Measurements from ENCODE around the gene RLF.

Gene RLF

DNA sequence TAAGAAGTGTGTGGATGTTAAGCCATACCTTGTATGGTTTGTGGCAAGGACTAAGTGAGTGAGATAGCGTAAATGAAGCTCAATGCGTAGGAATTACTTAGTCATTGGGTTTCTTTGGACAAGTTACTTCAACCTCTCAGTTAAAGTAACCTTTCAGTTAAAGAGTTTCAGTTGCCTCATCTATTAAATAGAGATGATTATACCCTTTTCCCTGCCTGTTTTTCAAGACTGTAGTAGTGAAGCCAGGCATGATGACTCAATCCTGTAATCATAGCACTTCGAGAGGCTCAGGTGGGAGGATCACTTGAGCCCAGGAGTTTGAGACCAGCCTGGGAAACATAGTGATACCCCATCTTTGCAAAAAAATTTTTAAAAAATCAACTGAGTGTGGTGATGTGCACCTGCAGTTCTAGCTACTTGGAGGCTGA lies 103.2 kb downstream of the RLF start:
- Histone ChIP-seq H3K4me1 (ENCODE audit: insufficient read depth, low read length) (no peaks in the 10 kb centered on the region), H3K27me3 (ENCODE audit: insufficient read depth, low read length) (no peaks in the 10 kb centered on the region), H3K9ac (ENCODE audit: low read depth, low read length) (no peak overlapping the region), H3K36me3 (ENCODE audit: insufficient read depth, low read depth, low read length) (peaks cover 92% of the 10 kb centered on the region), H3K4me3 (ENCODE audit: low read length) (no peak overlapping the region), H3K27ac (ENCODE audit: low read length) (no peak overlapping the region), H3K9me3 (ENCODE audit: insufficient read depth, low read depth, low read length) (no peaks in the 10 kb centered on the region)

DNA sequence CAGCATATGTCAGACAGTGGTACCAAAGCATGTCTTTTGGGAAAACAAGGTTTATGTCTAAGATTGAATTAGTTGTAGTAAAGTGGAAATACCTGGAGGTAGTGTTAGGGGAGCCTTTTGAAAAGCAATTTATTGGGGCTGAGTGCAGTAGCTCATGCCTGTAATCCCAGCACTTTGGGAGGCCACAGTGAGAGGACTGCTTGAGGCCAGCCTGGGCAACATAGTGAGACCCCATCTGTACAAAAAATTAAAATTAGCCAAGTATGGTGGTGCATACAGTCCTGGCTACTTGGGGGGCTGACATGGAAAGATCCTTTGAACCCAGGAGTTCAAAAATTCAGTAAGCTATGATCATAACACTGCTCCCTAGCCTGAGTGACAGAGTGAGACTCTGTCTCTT lies 104.1 kb downstream of the RLF start:
- Histone ChIP-seq H3K9ac (ENCODE audit: low read depth, low read length) (no peak overlapping the region), H3K27ac (ENCODE audit: low read length) (no peak overlapping the region), H3K4me1 (ENCODE audit: insufficient read depth, low read length) (no peaks in the 10 kb centered on the region), H3K9me3 (ENCODE audit: insufficient read depth, low read depth, low read length) (no peaks in the 10 kb centered on the region), H3K36me3 (ENCODE audit: insufficient read depth, low read depth, low read length) (peaks cover 94% of the 10 kb centered on the region), H3K27me3 (ENCODE audit: insufficient read depth, low read length) (no peaks in the 10 kb centered on the region), H3K4me3 (ENCODE audit: low read length) (no peak overlapping the region)

DNA sequence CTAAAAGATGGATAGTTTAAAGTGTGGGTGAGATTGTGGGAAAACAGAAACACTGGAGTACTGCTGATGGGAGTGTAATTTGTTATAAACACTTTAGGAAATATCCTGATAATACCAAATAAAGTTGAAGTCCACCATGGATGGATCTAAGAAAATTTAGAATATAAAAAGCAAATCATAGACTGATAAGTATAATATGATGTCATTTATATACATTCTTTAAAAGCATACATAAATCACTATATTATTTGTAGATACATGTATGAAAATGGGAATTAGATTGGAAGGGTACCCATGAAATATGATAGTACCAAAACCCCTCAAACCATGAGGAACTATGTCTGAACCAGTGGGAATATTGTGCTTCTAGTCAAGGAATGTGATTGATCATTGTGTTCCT lies 104.7 kb downstream of the RLF start:
- no peaks in the 10 kb centered on the region for H3K4me1 ChIP-seq (ENCODE audit: insufficient read depth, low read length)
- peaks cover 94% of the 10 kb centered on the region for H3K36me3 ChIP-seq (ENCODE audit: insufficient read depth, low read depth, low read length)
- H3K4me3 ChIP-seq (ENCODE audit: low read length) = no peak overlapping the region
- H3K27me3 ChIP-seq (ENCODE audit: insufficient read depth, low read length) = no peaks in the 10 kb centered on the region
- H3K9me3 ChIP-seq (ENCODE audit: insufficient read depth, low read depth, low read length) = no peaks in the 10 kb centered on the region
- no peak overlapping the region for H3K9ac ChIP-seq (ENCODE audit: low read depth, low read length)
- no peak overlapping the region for H3K27ac ChIP-seq (ENCODE audit: low read length)

DNA sequence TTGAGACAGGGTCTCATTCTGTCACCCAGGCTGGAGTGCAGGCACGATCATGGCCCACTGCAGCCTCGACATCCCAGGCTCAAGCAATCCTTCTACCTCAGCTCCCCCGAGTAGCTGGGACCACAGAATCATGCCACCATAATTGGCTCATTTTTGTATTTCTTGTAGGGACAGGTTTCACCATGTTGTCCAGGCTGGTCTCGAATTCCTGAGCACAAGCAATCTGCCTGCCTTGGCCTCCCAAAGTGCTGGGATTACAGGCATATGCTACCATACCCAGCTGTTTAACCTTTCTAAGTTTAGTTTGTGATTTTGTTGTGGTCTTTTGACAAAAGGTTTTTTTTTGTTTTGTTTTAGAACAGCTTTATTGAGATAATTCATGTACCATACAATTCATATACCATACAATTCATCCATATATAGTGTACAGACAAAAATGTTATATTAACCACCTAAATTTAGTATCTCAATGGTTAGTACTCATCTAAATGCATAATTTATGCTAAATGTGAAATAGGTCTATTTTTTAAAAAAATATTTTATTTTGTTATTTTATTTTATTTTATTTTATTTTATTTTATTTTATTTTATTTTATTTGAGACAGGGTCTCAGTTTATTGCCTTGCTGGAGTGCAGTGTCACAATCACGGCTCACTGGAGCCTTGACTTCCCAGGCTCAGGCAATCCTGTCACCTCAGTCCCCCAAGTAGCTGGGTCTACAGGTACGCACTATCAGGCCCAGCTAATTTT lies 105.8 kb downstream of the RLF start:
- Histone ChIP-seq H3K27ac (ENCODE audit: low read length) (no peak overlapping the region), H3K9ac (ENCODE audit: low read depth, low read length) (no peak overlapping the region), H3K27me3 (ENCODE audit: insufficient read depth, low read length) (no peaks in the 10 kb centered on the region), H3K36me3 (ENCODE audit: insufficient read depth, low read depth, low read length) (peaks cover 94% of the 10 kb centered on the region), H3K4me1 (ENCODE audit: insufficient read depth, low read length) (no peaks in the 10 kb centered on the region), H3K4me3 (ENCODE audit: low read length) (no peak overlapping the region), H3K9me3 (ENCODE audit: insufficient read depth, low read depth, low read length) (no peaks in the 10 kb centered on the region)

DNA sequence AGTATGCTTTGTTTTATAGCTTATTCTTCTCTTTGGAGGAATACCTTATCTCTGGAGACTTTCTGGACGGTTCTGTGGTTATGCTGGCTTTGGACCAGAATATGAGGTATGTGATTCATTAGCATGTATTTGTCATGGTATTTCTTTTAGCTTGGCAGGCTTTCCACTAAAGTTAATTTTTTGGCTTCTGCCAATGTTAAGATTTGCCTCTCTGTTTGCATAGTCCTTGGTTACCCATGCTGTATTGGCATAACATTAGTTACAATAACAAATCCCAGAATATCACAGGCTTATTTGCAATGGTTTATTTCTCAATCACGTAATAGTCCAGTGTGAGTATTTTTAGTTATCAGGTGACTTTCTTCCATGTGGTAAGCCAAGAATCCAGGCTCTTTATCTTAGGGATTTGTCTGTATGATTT lies 106.6 kb downstream of the RLF start:
- Histone ChIP-seq H3K27ac (ENCODE audit: low read length) (no peak overlapping the region), H3K4me1 (ENCODE audit: insufficient read depth, low read length) (no peaks in the 10 kb centered on the region), H3K9ac (ENCODE audit: low read depth, low read length) (no peak overlapping the region), H3K4me3 (ENCODE audit: low read length) (no peak overlapping the region), H3K27me3 (ENCODE audit: insufficient read depth, low read length) (no peaks in the 10 kb centered on the region), H3K9me3 (ENCODE audit: insufficient read depth, low read depth, low read length) (no peaks in the 10 kb centered on the region), H3K36me3 (ENCODE audit: insufficient read depth, low read depth, low read length) (peaks cover 94% of the 10 kb centered on the region)

DNA sequence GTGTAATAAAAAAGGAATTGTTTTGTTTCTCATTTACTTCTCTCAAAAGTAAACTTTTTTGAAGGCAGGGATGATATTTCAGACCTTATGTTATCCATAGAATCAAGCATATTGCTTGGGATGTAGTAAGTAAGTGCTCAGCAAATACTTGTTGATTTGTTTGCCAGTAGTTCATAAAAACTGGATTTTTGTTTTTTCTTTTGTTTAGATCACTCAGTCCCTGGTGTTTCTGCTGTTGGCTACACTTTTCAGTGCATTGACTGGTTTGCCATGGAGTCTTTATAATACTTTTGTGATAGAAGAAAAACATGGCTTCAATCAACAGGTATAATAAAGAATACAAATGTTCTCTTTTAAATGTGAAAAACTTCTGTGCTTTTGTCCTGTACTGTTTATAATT lies 107.0 kb downstream of the RLF start:
- Histone ChIP-seq H3K4me3 (ENCODE audit: low read length) (no peak overlapping the region), H3K9me3 (ENCODE audit: insufficient read depth, low read depth, low read length) (no peaks in the 10 kb centered on the region), H3K27ac (ENCODE audit: low read length) (no peak overlapping the region), H3K36me3 (ENCODE audit: insufficient read depth, low read depth, low read length) (peaks cover 93% of the 10 kb centered on the region), H3K9ac (ENCODE audit: low read depth, low read length) (no peak overlapping the region), H3K27me3 (ENCODE audit: insufficient read depth, low read length) (no peaks in the 10 kb centered on the region), H3K4me1 (ENCODE audit: insufficient read depth, low read length) (no peaks in the 10 kb centered on the region)

DNA sequence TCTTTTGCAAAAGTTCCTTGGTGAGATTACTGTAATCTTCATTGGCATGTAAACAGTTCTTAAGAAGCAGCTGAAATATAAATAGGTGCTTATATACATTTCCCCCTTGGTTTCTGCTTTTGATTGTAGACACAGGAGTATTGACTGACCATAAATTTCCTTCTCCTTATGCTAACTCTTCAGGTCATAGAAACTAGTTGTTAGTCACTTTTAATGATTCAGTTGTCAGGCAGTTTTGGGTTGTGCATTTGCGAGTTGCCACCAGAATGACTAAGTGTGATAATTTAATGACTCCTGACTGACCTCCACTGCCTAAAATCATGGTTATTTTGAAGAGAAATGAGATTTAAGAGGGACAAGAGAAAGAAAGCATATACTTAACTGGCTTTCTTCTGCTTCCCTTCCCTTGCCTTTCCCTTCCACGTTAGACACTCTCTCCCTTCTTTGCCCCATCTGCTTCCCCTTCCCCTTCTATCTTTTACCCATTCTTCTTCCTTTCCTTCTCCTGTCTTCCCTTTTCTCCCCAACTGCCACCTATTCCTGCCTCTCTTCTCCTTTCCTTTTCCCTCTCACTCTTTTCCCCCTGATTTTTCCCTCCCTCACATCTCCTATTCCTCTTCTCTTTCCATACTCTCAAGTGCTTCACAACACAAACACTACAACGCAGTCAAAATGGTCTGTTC lies 109.1 kb downstream of the RLF start:
- no peaks in the 10 kb centered on the region for H3K4me1 ChIP-seq (ENCODE audit: insufficient read depth, low read length)
- H3K9me3 ChIP-seq (ENCODE audit: insufficient read depth, low read depth, low read length) = no peaks in the 10 kb centered on the region
- H3K27ac ChIP-seq (ENCODE audit: low read length) = no peak overlapping the region
- H3K4me3 ChIP-seq (ENCODE audit: low read length) = no peak overlapping the region
- no peaks in the 10 kb centered on the region for H3K27me3 ChIP-seq (ENCODE audit: insufficient read depth, low read length)
- H3K9ac ChIP-seq (ENCODE audit: low read depth, low read length) = no peak overlapping the region
- H3K36me3 ChIP-seq (ENCODE audit: insufficient read depth, low read depth, low read length) = peaks cover 89% of the 10 kb centered on the region

DNA sequence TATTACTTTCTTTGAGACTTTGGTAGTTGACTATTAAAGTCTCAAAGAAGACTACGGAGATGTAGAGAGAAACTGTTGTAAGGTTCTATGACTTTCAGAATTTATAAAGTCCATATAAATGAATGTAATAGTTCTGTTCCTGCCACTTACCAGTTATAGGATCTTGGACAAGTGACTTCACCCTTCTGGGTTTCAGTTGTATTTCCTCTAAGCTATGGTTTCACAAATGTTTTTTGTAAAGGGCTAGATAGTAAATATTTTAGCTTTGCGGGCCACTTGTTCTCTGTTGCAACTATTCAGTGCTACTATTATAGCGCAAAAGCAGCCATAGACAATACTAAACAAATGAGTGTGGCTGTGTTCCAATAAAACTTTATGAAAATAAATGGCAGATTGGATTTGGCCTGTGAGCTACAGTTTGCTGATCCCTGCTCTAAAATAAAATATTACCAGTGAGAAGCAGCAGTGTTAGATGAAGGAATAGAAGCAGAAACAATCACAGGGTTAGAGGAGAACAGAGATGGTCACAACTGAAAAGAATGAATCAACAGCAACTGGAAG lies 111.5 kb downstream of the RLF start:
- H3K36me3 ChIP-seq (ENCODE audit: insufficient read depth, low read depth, low read length) = peaks cover 78% of the 10 kb centered on the region

DNA sequence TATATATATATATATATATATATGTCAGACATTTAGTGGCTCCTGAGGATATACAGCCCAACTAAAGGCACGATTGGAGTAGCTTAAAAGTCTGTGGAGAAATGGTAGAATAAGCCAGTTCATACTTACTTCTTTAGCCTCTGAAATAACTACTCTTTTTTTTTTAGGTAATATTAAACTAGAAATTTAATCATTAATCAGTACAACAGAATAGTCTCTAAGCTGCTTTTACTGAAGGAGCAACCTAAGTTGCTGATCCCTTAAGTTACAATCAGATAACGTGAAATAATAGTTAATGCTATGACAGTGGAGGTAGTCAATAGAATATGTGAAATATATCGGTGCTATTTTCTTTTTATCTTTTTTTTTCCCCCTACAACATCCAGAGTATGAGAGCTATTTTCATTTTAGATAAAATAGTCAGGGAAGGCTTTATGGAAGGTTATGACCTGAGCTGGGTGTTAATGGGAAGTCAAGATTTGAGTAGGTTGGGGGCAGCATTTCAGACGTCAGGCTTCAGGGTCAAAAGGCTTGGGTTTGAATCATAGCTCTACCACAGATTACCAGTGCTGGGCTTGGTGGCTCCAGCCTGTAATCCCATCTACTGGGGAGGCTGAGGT lies 112.5 kb downstream of the RLF start:
- Histone ChIP-seq H3K4me3 (ENCODE audit: low read length) (no peak overlapping the region), H3K27ac (ENCODE audit: low read length) (no peak overlapping the region), H3K27me3 (ENCODE audit: insufficient read depth, low read length) (no peaks in the 10 kb centered on the region), H3K9me3 (ENCODE audit: insufficient read depth, low read depth, low read length) (no peaks in the 10 kb centered on the region), H3K36me3 (ENCODE audit: insufficient read depth, low read depth, low read length) (peaks cover 71% of the 10 kb centered on the region), H3K4me1 (ENCODE audit: insufficient read depth, low read length) (no peaks in the 10 kb centered on the region), H3K9ac (ENCODE audit: low read depth, low read length) (no peak overlapping the region)

More for the DNA sequence above, 111.5 kb downstream of the RLF start:
- H3K4me3 ChIP-seq (ENCODE audit: low read length) = no peak overlapping the region
- no peaks in the 10 kb centered on the region for H3K4me1 ChIP-seq (ENCODE audit: insufficient read depth, low read length)
- no peaks in the 10 kb centered on the region for H3K9me3 ChIP-seq (ENCODE audit: insufficient read depth, low read depth, low read length)
- no peaks in the 10 kb centered on the region for H3K27me3 ChIP-seq (ENCODE audit: insufficient read depth, low read length)
- no peak overlapping the region for H3K27ac ChIP-seq (ENCODE audit: low read length)
- no peak overlapping the region for H3K9ac ChIP-seq (ENCODE audit: low read depth, low read length)

DNA sequence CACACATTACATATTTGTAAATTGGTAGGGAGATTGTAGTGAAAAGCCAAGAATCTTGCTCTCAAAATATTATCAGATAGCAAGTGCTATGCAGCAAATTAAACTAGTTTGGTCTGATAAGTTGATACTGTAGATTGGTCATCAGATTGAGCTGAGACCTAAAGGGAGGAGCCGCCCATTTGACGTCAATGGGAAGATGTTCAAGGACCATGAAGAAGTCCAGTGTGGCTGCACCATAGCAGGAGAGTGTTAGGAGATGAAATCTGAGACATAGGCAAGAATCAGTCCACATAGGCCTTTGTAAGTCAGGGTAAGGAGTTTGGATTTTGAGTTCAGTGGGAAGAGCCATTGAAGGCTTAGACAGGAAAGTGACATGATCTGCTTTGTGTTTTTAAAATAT lies 113.1 kb downstream of the RLF start:
- no peaks in the 10 kb centered on the region for H3K9me3 ChIP-seq (ENCODE audit: insufficient read depth, low read depth, low read length)
- H3K9ac ChIP-seq (ENCODE audit: low read depth, low read length) = no peak overlapping the region
- no peak overlapping the region for H3K27ac ChIP-seq (ENCODE audit: low read length)
- no peak overlapping the region for H3K4me3 ChIP-seq (ENCODE audit: low read length)
- no peaks in the 10 kb centered on the region for H3K4me1 ChIP-seq (ENCODE audit: insufficient read depth, low read length)
- H3K27me3 ChIP-seq (ENCODE audit: insufficient read depth, low read length) = no peaks in the 10 kb centered on the region
- peaks cover 73% of the 10 kb centered on the region for H3K36me3 ChIP-seq (ENCODE audit: insufficient read depth, low read depth, low read length)

DNA sequence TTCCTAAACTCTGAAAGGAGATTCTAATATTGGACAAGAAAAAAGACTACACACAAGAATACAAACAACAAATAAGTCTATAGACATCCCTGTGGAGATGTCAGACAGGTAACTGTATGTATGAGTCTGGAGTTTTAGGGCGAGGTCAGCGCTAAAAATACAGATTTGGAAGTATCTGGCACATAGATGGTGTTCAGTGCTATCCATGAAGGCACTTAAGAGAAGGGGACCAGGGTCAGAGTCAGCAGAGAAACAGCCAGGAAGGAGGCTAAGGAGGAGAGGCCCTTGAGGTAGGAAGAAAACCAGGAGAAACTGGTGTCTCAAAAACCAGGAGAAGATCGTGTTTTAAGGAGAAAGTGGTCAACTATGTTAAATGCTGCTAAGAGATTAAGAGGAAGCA lies 114.9 kb downstream of the RLF start:
- H3K27ac ChIP-seq (ENCODE audit: low read length) = no peak overlapping the region
- H3K36me3 ChIP-seq (ENCODE audit: insufficient read depth, low read depth, low read length) = peaks cover 68% of the 10 kb centered on the region
- no peak overlapping the region for H3K4me3 ChIP-seq (ENCODE audit: low read length)
- no peaks in the 10 kb centered on the region for H3K27me3 ChIP-seq (ENCODE audit: insufficient read depth, low read length)
- no peaks in the 10 kb centered on the region for H3K4me1 ChIP-seq (ENCODE audit: insufficient read depth, low read length)
- no peak overlapping the region for H3K9ac ChIP-seq (ENCODE audit: low read depth, low read length)
- H3K9me3 ChIP-seq (ENCODE audit: insufficient read depth, low read depth, low read length) = no peaks in the 10 kb centered on the region

All from iPS-20b (cell line).